ENCODE data around the gene ARHGEF11. TPM values are rescaled to one million over a fixed set of nuclear protein-coding genes. Genes with fewer than 3 reads are reported as not detected.
A peak's percentile ranks its signal among the peaks of the same experiment; 100 is the strongest.

The ARHGEF11 gene
- total RNA-seq, 1 donor from 2014 or later = 13.2 TPM

GRCh38 chr1:156998840-156999500 lies 46.6 kb downstream of the ARHGEF11 start:
- ATAC-seq = no peak

- no peak for ATAC-seq
Measured at GRCh38 chr1:156998301-156998700, 47.2 kb downstream of the ARHGEF11 start.

DNA sequence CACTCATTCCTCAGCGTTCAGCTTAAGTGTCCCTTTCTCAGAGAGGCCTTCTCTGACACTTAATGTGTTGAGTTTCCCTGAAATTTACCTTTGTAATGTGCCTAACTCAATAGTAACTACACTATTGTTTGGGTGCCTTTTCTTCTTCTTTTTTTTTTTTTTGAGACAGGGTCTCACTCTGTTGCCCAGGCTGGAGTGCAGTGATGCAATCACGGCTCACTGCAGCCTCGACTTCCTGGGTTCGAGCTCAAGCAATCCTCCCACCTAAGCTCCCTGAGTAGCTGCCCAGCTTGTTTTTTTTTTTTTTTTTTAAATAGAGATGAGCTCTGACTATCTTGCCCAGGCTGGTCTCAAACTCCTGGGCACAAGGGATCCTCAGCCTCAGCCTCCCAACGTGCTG lies 50.1 kb downstream of the ARHGEF11 start:
- no peak for ATAC-seq

DNA sequence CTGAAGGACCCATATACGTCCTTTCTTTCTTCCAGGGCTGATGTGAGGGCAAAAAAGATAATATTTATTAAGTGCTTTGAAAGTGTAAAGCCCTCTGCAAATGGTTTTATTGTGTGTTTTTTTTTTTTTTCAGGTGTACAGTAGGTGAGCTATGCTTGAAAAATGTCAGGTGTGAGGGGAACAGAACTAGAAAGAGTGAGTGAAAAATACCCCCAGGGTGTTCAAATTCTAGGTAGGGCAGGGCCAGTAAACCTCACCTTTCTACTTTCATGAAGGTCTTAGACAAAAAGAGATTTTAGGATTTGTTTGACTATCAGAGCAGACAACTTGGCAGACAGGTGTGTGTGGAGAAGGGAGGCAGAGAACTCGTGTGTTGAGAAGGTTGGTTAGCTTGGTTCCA lies 51.3 kb downstream of the ARHGEF11 start:
- no peak for ATAC-seq

- ATAC-seq = no peak
Measured at GRCh38 chr1:156993426-156994147, 52.0 kb downstream of the ARHGEF11 start.

DNA sequence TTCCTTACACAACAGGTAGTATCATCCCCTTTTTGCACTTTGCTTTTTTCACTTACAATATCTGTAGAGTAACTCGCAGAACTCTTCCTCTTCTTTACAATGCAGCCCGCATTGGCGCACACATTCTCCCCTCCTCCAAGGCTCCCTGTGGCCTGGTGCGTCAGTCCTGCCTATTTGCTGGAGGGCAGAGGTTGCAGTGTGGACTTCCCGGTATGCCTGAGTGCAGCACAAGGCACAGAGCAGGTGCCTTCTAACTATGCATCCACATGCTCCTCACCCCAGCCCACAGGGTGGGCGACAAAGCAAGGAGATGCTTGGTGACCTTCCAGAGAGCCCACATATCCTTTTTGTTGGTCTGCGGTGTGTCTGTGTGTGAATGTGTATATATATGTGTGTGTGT lies 53.3 kb downstream of the ARHGEF11 start:
- ATAC-seq = no peak

DNA sequence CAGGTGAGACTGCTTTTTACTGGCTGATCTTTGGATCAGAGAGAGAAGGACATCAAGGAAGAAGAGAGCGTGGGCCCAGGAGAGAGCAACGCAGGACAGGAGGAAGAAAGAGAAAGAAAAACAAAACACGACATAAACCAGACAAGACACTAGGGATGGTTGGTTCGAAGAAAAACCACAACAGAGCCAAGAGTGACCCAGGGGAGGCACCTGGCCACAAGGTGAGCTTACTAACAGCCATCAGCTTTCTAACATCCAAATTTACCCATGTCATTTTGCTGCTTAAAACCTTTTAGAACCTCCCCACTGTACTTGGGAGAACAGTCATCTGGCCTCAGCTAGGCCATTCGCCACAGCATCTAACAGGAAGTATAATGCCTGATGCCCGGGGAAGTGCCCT lies 57.8 kb downstream of the ARHGEF11 start:
- no peak for ATAC-seq

- no peak for ATAC-seq
Measured at GRCh38 chr1:156980551-156980950, 65.0 kb downstream of the ARHGEF11 start.

DNA sequence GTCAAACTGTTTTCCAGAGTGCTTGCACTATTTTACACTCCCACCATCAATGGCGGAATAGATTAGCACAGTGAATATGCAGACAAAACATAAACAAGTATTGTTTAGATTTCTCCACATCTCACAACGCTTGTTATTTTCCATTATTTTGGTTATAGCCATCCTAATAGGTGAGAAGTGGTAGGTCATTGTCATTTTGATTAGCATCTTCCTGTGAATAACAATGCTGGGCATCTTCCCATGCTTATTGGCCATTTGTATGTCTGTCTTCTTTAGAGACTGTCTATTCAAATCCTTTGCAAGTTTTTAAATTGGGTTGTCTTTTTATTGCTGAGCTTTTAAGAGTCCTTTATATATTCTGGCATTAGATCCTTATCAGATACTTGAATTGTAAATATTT lies 70.5 kb downstream of the ARHGEF11 start:
- no peak for ATAC-seq

GRCh38 chr1:156973417-156973816 lies 72.1 kb downstream of the ARHGEF11 start:
- no peak for ATAC-seq

- ATAC-seq = no peak
Measured at GRCh38 chr1:156970017-156970416, 75.5 kb downstream of the ARHGEF11 start.

DNA sequence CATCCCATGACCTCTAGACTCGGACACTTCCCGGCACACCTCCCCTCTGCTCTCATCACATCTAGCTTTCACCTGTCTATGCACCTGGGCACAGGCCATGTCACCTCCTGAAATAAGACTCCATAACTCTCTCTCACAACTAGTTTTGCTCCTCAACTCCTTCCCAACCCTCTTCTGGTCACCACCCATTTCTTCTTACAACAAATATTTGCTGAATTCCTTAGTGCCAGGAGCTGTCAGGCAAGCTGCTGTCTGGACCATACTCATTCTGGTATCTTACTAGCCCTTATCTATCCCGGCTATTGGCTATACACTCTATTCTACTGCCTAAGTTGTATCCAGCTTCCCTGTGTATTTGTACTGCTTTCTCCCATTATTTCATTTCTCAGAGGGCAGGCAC lies 76.0 kb downstream of the ARHGEF11 start:
- no peak for ATAC-seq

- no peak for ATAC-seq
Measured at GRCh38 chr1:156964441-156964840, 81.1 kb downstream of the ARHGEF11 start.

DNA sequence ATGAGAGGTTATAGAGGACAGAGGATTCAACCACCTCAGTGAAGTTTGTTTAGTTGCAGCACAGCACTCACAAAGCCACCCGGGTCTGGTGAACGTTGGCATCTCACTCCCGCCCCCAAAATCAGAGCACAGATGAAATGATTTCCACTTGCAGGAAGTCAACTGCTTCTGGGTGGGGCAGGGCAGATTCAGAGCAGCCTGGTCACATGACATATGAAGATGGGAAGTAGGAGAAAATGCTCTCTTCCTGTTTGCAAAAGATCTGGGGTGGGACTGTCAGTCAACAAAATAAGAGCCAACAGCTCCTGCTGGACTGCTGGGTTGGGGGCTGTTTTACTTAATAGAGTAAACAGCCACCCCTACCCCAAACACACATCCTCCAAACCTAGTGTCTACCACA lies 81.9 kb downstream of the ARHGEF11 start:
- peak; percentile 17 for ATAC-seq

- ATAC-seq = no peak
Measured at GRCh38 chr1:156961709-156962108, 83.8 kb downstream of the ARHGEF11 start.

- no peak for ATAC-seq
Measured at GRCh38 chr1:156959925-156960324, 85.6 kb downstream of the ARHGEF11 start.

- no peak for ATAC-seq
Measured at GRCh38 chr1:156959414-156959813, 86.1 kb downstream of the ARHGEF11 start.

DNA sequence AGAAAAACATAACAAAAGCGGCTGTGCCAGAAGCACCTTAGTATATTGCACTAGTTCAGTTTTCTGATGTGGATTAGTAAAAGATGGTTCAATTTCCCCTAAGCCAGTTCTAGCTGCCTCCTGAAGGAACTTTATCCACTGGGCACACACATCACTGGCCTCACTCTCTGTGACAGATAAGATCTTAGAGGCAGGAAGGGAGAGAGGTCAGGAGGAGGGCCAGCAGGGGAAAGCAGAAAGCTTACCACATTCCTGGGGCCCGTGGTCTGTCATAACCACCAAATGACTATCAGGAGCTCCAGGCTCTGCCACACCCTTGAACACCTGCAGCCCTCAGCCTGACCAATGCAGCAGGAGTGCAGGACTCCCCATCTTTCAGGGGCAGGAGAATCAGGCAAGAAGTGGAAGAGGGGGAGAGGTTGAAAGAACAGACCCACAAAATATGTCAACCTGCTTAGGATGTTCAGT lies 87.3 kb downstream of the ARHGEF11 start:
- ATAC-seq = no peak

- no peak for ATAC-seq
Measured at GRCh38 chr1:156957634-156958033, 87.9 kb downstream of the ARHGEF11 start.

GRCh38 chr1:156956333-156956732 lies 89.2 kb downstream of the ARHGEF11 start:
- no peak for ATAC-seq

GRCh38 chr1:156953571-156953970 lies 92.0 kb downstream of the ARHGEF11 start:
- no peak for ATAC-seq

GRCh38 chr1:156951371-156951770 lies 94.2 kb downstream of the ARHGEF11 start:
- no peak for ATAC-seq

GRCh38 chr1:156949127-156949526 lies 96.4 kb downstream of the ARHGEF11 start:
- no peak for ATAC-seq

GRCh38 chr1:156948708-156949107 lies 96.8 kb downstream of the ARHGEF11 start:
- no peak for ATAC-seq

All from esophagus mucosa (tissue), 1 donor.